H1 (cell line): ENCODE results near the gene GRAPL. TPM values are rescaled to one million over a fixed set of nuclear protein-coding genes. Genes with fewer than 3 reads are reported as not detected.
"Not testable (repeated sequence)": the region's sequence is repeated elsewhere in the genome, so short reads cannot be mapped to it uniquely, and the experiment has no call there.

ENCODE experiments used
- CTCF ChIA-PET: fragments of 300-600 bp; sonication (Branson Sonifier 250); formaldehyde crosslinking; loops from one replicate; lab custom pipeline; 2021; ENCODE audit not compliant: partially characterized antibody; lab: Charles Lee
- POLR2A ChIA-PET: fragments of 300-600 bp; sonication (Branson Sonifier 250); formaldehyde crosslinking; loops from one replicate; lab custom pipeline; 2021; ENCODE audit warnings: inconsistent platforms; ENCODE audit not compliant: partially characterized antibody; lab: Charles Lee
- DNase-seq, 2 experiments: peaks; one replicate each; pipeline versions ENCODE4 v3.0.0 to v3.0.0-alpha.2; 2010 to 2022; ENCODE audit warnings: low spot score in 2 of 2, low read depth in 1 of 2, mixed read lengths in 1 of 2
- FAIRE-seq: peaks from 2 replicates; lab custom pipeline; 2011; peaks lifted over from hg19 to GRCh38; lab: Jason Lieb, UNC
- H2AFZ ChIP-seq: 2 replicates; pipeline ENCODE4 v1.8.1; 2012; ENCODE audit warnings: low read length, inconsistent platforms
- H2AK5ac ChIP-seq: 2 replicates; pipeline ENCODE4 v1.6.1; 2013; ENCODE audit warnings: low read depth, low read length
- H2BK120ac ChIP-seq: replicated peaks from 2 replicates; pipeline ENCODE3; 2013; ENCODE audit warnings: low read depth, low read length, inconsistent platforms
- H2BK12ac ChIP-seq: 2 replicates; pipeline ENCODE4 v1.6.1; 2013; ENCODE audit warnings: low read depth, low read length
- H2BK15ac ChIP-seq: 2 replicates; pipeline ENCODE4 v1.6.1; 2013; ENCODE audit warnings: low read length
- H2BK20ac ChIP-seq: 2 replicates; pipeline ENCODE4 v1.6.1; 2013; ENCODE audit warnings: low read length
- H2BK5ac ChIP-seq: 2 replicates; pipeline ENCODE4 v1.6.1; 2013; ENCODE audit warnings: low read depth, low read length
- H3K14ac ChIP-seq: 2 replicates; pipeline ENCODE4 v1.6.1; 2013; ENCODE audit warnings: inconsistent platforms; ENCODE audit not compliant: insufficient read length
- H3K18ac ChIP-seq: 2 replicates; pipeline ENCODE4 v1.6.1; 2013; ENCODE audit warnings: low read length; ENCODE audit errors: extremely low read depth
- H3K23ac ChIP-seq: 2 replicates; pipeline ENCODE4 v1.6.1; 2013; ENCODE audit warnings: inconsistent platforms; ENCODE audit not compliant: insufficient read length
- H3K23me2 ChIP-seq: 2 replicates; pipeline ENCODE4 v1.6.1; 2013; ENCODE audit warnings: low read depth, low read length
- H3K27ac ChIP-seq: 2 replicates; pipeline ENCODE4 v1.6.1; 2011; ENCODE audit warnings: low read depth, low read length, inconsistent platforms
- H3K27me3 ChIP-seq, 4 experiments: replicated peaks in 1 of 4; 1 replicate in 1 of 4; 2 replicates in 3 of 4; pipeline versions ENCODE4 v1.6.1 to v1.8.1; 2011 to 2013; ENCODE audit warnings: low read length in 3 of 4, mild to moderate bottlenecking in 3 of 4, inconsistent platforms in 2 of 4, mixed read lengths in 2 of 4, moderate library complexity in 1 of 4; ENCODE audit not compliant: control insufficient read depth in 3 of 4, insufficient read depth in 3 of 4; ENCODE audit errors: extremely low read depth in 1 of 4
- H3K36me3 ChIP-seq, 4 experiments: 2 replicates each; pipeline versions ENCODE4 v1.6.1 to v1.8.1; 2011 to 2013; ENCODE audit warnings: mild to moderate bottlenecking in 4 of 4, low read length in 3 of 4, moderate library complexity in 2 of 4, control low read depth in 1 of 4, inconsistent platforms in 1 of 4; ENCODE audit not compliant: insufficient read depth in 4 of 4, control insufficient read depth in 2 of 4
- H3K4ac ChIP-seq: replicated peaks from 2 replicates; pipeline ENCODE3; 2013; ENCODE audit warnings: low read length, low read depth, mixed read lengths, inconsistent platforms; ENCODE audit not compliant: insufficient read length
- H3K4me1 ChIP-seq, 4 experiments: replicated peaks in 1 of 4; 1 replicate in 1 of 4; 2 replicates in 3 of 4; pipeline versions ENCODE4 v1.6.1 to v1.8.1; 2011 to 2013; ENCODE audit warnings: low read length in 3 of 4, inconsistent platforms in 2 of 4, mixed read lengths in 1 of 4; ENCODE audit not compliant: insufficient read depth in 4 of 4, control insufficient read depth in 3 of 4
- H3K4me2 ChIP-seq, 2 experiments: 2 replicates each; pipeline versions ENCODE4 v1.6.1 to v1.8.1; 2011 to 2013; ENCODE audit warnings: low read depth in 2 of 2, low read length in 2 of 2, control low read depth in 1 of 2, inconsistent platforms in 1 of 2, mild to moderate bottlenecking in 1 of 2; ENCODE audit not compliant: insufficient read depth in 1 of 2
- H3K4me3 ChIP-seq, 4 experiments: fragments of 200-600, 300-600 bp in 1 of 4; sonication (generic), shearing (Covaris generic), sonication (Bioruptor Twin) in 1 of 4; 2 replicates each; pipeline versions ENCODE4 v1.5.1 to v1.8.1; 2011 to 2016; ENCODE audit warnings: low read length in 4 of 4, low read depth in 3 of 4, control low read depth in 2 of 4, inconsistent platforms in 2 of 4, mild to moderate bottlenecking in 2 of 4, mixed read lengths in 1 of 4, moderate library complexity in 1 of 4; ENCODE audit not compliant: insufficient read depth in 2 of 4; ENCODE audit errors: extremely low read depth in 1 of 4
- H3K56ac ChIP-seq: replicated peaks from 2 replicates; pipeline ENCODE3; 2013; ENCODE audit warnings: low read depth, mild to moderate bottlenecking, mixed read lengths, low read length, inconsistent platforms; ENCODE audit not compliant: insufficient read length
- H3K79me1 ChIP-seq: 2 replicates; pipeline ENCODE4 v1.6.1; 2013; ENCODE audit warnings: low read depth, low read length, control low read depth
- H3K79me2 ChIP-seq, 2 experiments: 2 replicates each; pipeline versions ENCODE4 v1.6.1 to v1.8.1; 2012 to 2013; ENCODE audit warnings: low read length in 2 of 2, mild to moderate bottlenecking in 2 of 2, inconsistent platforms in 1 of 2; ENCODE audit not compliant: insufficient read depth in 2 of 2, control insufficient read depth in 1 of 2
- H3K9ac ChIP-seq, 4 experiments: replicated peaks in 1 of 4; 1 replicate in 1 of 4; 2 replicates in 3 of 4; pipeline versions ENCODE4 v1.6.1 to v1.8.1; 2011 to 2013; ENCODE audit warnings: low read depth in 3 of 4, low read length in 3 of 4, control low read depth in 2 of 4, mild to moderate bottlenecking in 2 of 4, moderate library complexity in 2 of 4, inconsistent platforms in 1 of 4; ENCODE audit errors: extremely low read depth in 1 of 4
- H3K9me3 ChIP-seq, 2 experiments: 2 replicates each; pipeline versions ENCODE4 v1.6.1 to v1.8.1; 2012 to 2013; ENCODE audit warnings: mild to moderate bottlenecking in 2 of 2, moderate library complexity in 2 of 2, control low read depth in 1 of 2, inconsistent platforms in 1 of 2, low read depth in 1 of 2, low read length in 1 of 2, mixed read lengths in 1 of 2; ENCODE audit not compliant: insufficient read depth in 2 of 2
- H4K20me1 ChIP-seq, 2 experiments: replicated peaks in 1 of 2; 2 replicates each; pipeline versions ENCODE3 to v1.8.1; 2011 to 2013; ENCODE audit warnings: inconsistent platforms in 2 of 2, low read length in 2 of 2, mild to moderate bottlenecking in 1 of 2; ENCODE audit not compliant: insufficient read depth in 2 of 2, control insufficient read depth in 1 of 2
- H4K5ac ChIP-seq: 2 replicates; pipeline ENCODE4 v1.6.1; 2013; ENCODE audit warnings: low read length, low read depth, mixed read lengths, inconsistent platforms; ENCODE audit not compliant: insufficient read length
- H4K8ac ChIP-seq: 2 replicates; pipeline ENCODE4 v1.8.0; 2013; ENCODE audit warnings: mild to moderate bottlenecking, moderate library complexity, low read length, inconsistent platforms; ENCODE audit not compliant: insufficient read depth; ENCODE audit errors: extremely low read depth
- H4K91ac ChIP-seq: replicated peaks from 2 replicates; pipeline ENCODE3; 2013; ENCODE audit warnings: low read length, mixed read lengths, inconsistent platforms; ENCODE audit not compliant: insufficient read length
- WGBS, 2 experiments: shearing (Covaris generic) in 1 of 2; methylation state at CpG; one replicate each; pipeline versions ENCODE4 v1.1.6 to v1.1.7; 2013 to 2015; ENCODE audit warnings: low lambda C conversion rate in 2 of 2, mixed read lengths in 2 of 2, inconsistent platforms in 1 of 2, low coverage in 1 of 2, missing lambda C conversion rate in 1 of 2; ENCODE audit not compliant: insufficient replicate concordance in 2 of 2, insufficient coverage in 1 of 2, insufficient read length in 1 of 2; ENCODE audit errors: extremely low coverage in 1 of 2, missing lambda C conversion rate in 1 of 2; 5-methylcytosine and 5-hydroxymethylcytosine counted together
- polyA plus RNA-seq, 7 experiments: library from polyadenylated mRNA; depleted of rRNA in 3 of 7; stranded (reverse) in 5 of 7; unstranded in 2 of 7; fragments of >200 nt in 5 of 7; fragments of 200-250 nt in 2 of 7; gene quantifications; 1 replicate in 5 of 7; 2 replicates in 1 of 7; 4 replicates in 1 of 7; pipeline versions ENCODE4 v1.2.1 to v1.2.3, GENCODE V29; 2011 to 2013; ENCODE audit warnings: missing spikeins in 2 of 7, mixed read lengths in 2 of 7
- total RNA-seq: library from RNA; stranded (reverse); fragmentation: NEBNext Ultra II Directional; extraction: Animal tissue kit (Norgen Biotek cat#: 25700); gene quantifications from 2 replicates; pipeline ENCODE4 v1.2.1, GENCODE V29; 2021

The GRAPL gene
- total and polyA plus RNA-seq, 2 of the 8 experiments (the other 6 are each of a cell fraction or from before 2014, with no cell fraction given) = 0.15 TPM; not detected in 1

- H4K8ac ChIP-seq, H3K4me1 ChIP-seq, H2BK120ac ChIP-seq, H2BK5ac ChIP-seq, H3K27me3 ChIP-seq, H2BK15ac ChIP-seq, H3K14ac ChIP-seq, FAIRE-seq, H3K27ac ChIP-seq, H3K18ac ChIP-seq, H2AK5ac ChIP-seq, H2BK12ac ChIP-seq, H3K23ac ChIP-seq, H3K4ac ChIP-seq, H2BK20ac ChIP-seq, CTCF ChIA-PET, H2AFZ ChIP-seq, H3K4me2 ChIP-seq, H3K36me3 ChIP-seq, H3K79me2 ChIP-seq, H3K23me2 ChIP-seq, H4K91ac ChIP-seq, H3K9me3 ChIP-seq, H3K56ac ChIP-seq, H3K79me1 ChIP-seq, POLR2A ChIA-PET, H4K5ac ChIP-seq, H4K20me1 ChIP-seq: not testable (repeated sequence)
- peak in 1 of 2 experiments; percentile 52 for DNase-seq
- WGBS, 2 experiments = no CpG with 5 or more reads among the region's 77 CpGs
- Histone ChIP-seq H3K9ac (peak overlapping the region in 1 of 4 experiments; percentile 49; a peak in 1 of 7 replicates), H3K4me3 (0 out of 8 replicates have a peak overlapping the region, but pooled peaks of 1 of the 4 experiments have one; percentile 39)
Observed at GRCh38 chr17:19088804-19089685, 38.3 kb upstream of the GRAPL start.
